HG03457 (cell line): Measurements from ENCODE around the gene TRAPPC2L.
"Not testable (repeated sequence)": the region's sequence is repeated elsewhere in the genome, so short reads cannot be mapped to it uniquely, and the experiment has no call there.

Experiments used
- ATAC-seq: cut with Tn5 transposase; IDR thresholded peaks from one replicate; pipeline ENCODE4 v1.9.1; 2021; ENCODE audit warnings: moderate number of reproducible peaks; ENCODE audit not compliant: unreplicated experiment

TRAPPC2L gene

GRCh38 chr16:88817785-88818574 lies 38.9 kb upstream of the TRAPPC2L start:
- no peak for ATAC-seq

- no peak for ATAC-seq
These were observed 38.4 kb upstream of the TRAPPC2L start for GRCh38 chr16:88818575-88818874.

GRCh38 chr16:88819126-88819525 lies 37.8 kb upstream of the TRAPPC2L start:
- ATAC-seq: no peak

- no peak for ATAC-seq
These were observed 36.4 kb upstream of the TRAPPC2L start for GRCh38 chr16:88820385-88821025.

GRCh38 chr16:88821168-88821850 lies 35.6 kb upstream of the TRAPPC2L start:
- no peak for ATAC-seq

GRCh38 chr16:88822281-88823040 lies 34.5 kb upstream of the TRAPPC2L start:
- ATAC-seq: no peak

GRCh38 chr16:88823646-88824045 lies 33.3 kb upstream of the TRAPPC2L start:
- ATAC-seq: not testable (repeated sequence)

GRCh38 chr16:88824256-88825077 lies 32.5 kb upstream of the TRAPPC2L start:
- ATAC-seq: no peak

GRCh38 chr16:88825146-88825545 lies 31.8 kb upstream of the TRAPPC2L start:
- no peak for ATAC-seq

- ATAC-seq: no peak
These were observed 30.7 kb upstream of the TRAPPC2L start for GRCh38 chr16:88826070-88826840.

GRCh38 chr16:88827727-88828126 lies 29.2 kb upstream of the TRAPPC2L start:
- ATAC-seq: no peak

GRCh38 chr16:88828711-88829110 lies 28.2 kb upstream of the TRAPPC2L start:
- no peak for ATAC-seq

GRCh38 chr16:88830258-88830657 lies 26.7 kb upstream of the TRAPPC2L start:
- ATAC-seq: no peak

- no peak for ATAC-seq
These were observed 26.1 kb upstream of the TRAPPC2L start for GRCh38 chr16:88830783-88831182.

GRCh38 chr16:88831838-88832237 lies 25.1 kb upstream of the TRAPPC2L start:
- ATAC-seq: no peak

- no peak for ATAC-seq
These were observed 23.8 kb upstream of the TRAPPC2L start for GRCh38 chr16:88833086-88833485.

GRCh38 chr16:88834670-88835069 lies 22.3 kb upstream of the TRAPPC2L start:
- no peak for ATAC-seq

GRCh38 chr16:88835383-88835782 lies 21.5 kb upstream of the TRAPPC2L start:
- ATAC-seq: no peak

GRCh38 chr16:88835818-88836217 lies 21.1 kb upstream of the TRAPPC2L start:
- no peak for ATAC-seq

- ATAC-seq: no peak
These were observed 20.1 kb upstream of the TRAPPC2L start for GRCh38 chr16:88836791-88837190.
